Hepatic stellate cell (primary cell): ENCODE results near the gene SERPINC1.
"Not testable (repeated sequence)": the region's sequence is repeated elsewhere in the genome, so short reads cannot be mapped to it uniquely, and the experiment has no call there.

Experiments
- DNase-seq: peaks from one replicate; pipeline ENCODE4 v3.0.0; 2011; ENCODE audit warnings: low spot score

The SERPINC1 gene

GRCh38 chr1:173862769-173863223, 54.3 kb downstream of the SERPINC1 start:
- no peak for DNase-seq

- not testable (repeated sequence) for DNase-seq
Observed at GRCh38 chr1:173862146-173862768, 54.9 kb downstream of the SERPINC1 start.

GRCh38 chr1:173861731-173862145, 55.4 kb downstream of the SERPINC1 start:
- no peak for DNase-seq

GRCh38 chr1:173860065-173860464, 57.1 kb downstream of the SERPINC1 start:
- no peak for DNase-seq

GRCh38 chr1:173859547-173859946, 57.6 kb downstream of the SERPINC1 start:
- DNase-seq, result not testable (repeated sequence)

- no peak for DNase-seq
Observed at GRCh38 chr1:173857363-173857917, 59.7 kb downstream of the SERPINC1 start.

GRCh38 chr1:173856903-173857302, 60.2 kb downstream of the SERPINC1 start:
- DNase-seq, result no peak

GRCh38 chr1:173856014-173856413, 61.1 kb downstream of the SERPINC1 start:
- no peak for DNase-seq
